Measurements from ENCODE around the gene PPFIBP2. TPM values are rescaled to one million over a fixed set of nuclear protein-coding genes. Genes with fewer than 3 reads are reported as not detected.

Gene PPFIBP2
- polyA plus RNA-seq, 2 of the 4 experiments (the other 2 are of a cell fraction) = 13.4 to 32.5 TPM

- Histone ChIP-seq H3K4me3 (no peak overlapping the region), H3K4me2 (no peak overlapping the region), H3K27ac (no peak overlapping the region), H3K9me3 (no peaks in the 10 kb centered on the region), H3K4me1 (no peaks in the 10 kb centered on the region)
- TF ChIP-seq FOSB (CRISPR knock-in tag; IDR thresholded peaks at IDR 0.05) (no peak), ZSCAN20 (CRISPR knock-in tag; IDR thresholded peaks at IDR 0.05) (no peak), KDM1A (IDR thresholded peaks at IDR 0.05; ENCODE audit: low read depth) (no peak), NPAS2 (CRISPR knock-in tag; IDR thresholded peaks at IDR 0.05; ENCODE audit: borderline replicate concordance) (no peak), HEYL (CRISPR knock-in tag; IDR thresholded peaks at IDR 0.05) (no peak), ATOH8 (CRISPR knock-in tag; IDR thresholded peaks at IDR 0.05; ENCODE audit: low read depth) (no peak), RNF2 (IDR thresholded peaks at IDR 0.05; ENCODE audit: borderline replicate concordance, low read depth) (no peak), EHMT2 (IDR thresholded peaks at IDR 0.05; ENCODE audit: low read depth) (no peak), FOXS1 (CRISPR knock-in tag; IDR thresholded peaks at IDR 0.05) (no peak)
- WGBS (ENCODE audit: missing lambda C conversion rate) = 49% methylated on average over 4 of the region's 4 CpGs
- CTCF ChIA-PET = interaction anchor here (1.1 to 2.4 kb wide), 3 partner anchors 11 to 394 kb away, joined by 3 to 10 read pairs (median 4); partner anchors contain the start of gene PPFIBP2
- no peak for ATAC-seq
- no peak for FAIRE-seq
- POLR2A ChIA-PET = no interaction called here
- no peak for DNase-seq (ENCODE audit: low read depth in 1 of 2, low spot score in 1 of 2)
Measured at GRCh38 chr11:7501894-7502293, 11.9 kb upstream of the PPFIBP2 start.

GRCh38 chr11:7506243-7506642, 7.6 kb upstream of the PPFIBP2 start:
- ChIA-PET POLR2A (no interaction called here), CTCF (interaction anchor here (2.1 kb wide), 1 partner anchor 160 kb away, joined by 10 read pairs; no protein-coding TSS in a partner anchor)
- Histone ChIP-seq H3K4me3 (no peak overlapping the region), H3K27ac (no peak overlapping the region), H3K9me3 (no peaks in the 10 kb centered on the region), H3K4me1 (no peaks in the 10 kb centered on the region), H3K4me2 (no peak overlapping the region)
- no peak for DNase-seq (ENCODE audit: low read depth in 1 of 2, low spot score in 1 of 2)
- TF ChIP-seq REST (IDR thresholded peaks at IDR 0.05) (no peak), ZC3H11A (IDR thresholded peaks at IDR 0.05) (no peak), MYC (IDR thresholded peaks at IDR 0.05; ENCODE audit: borderline replicate concordance, low read length) (no peak), RCOR1 (IDR thresholded peaks at IDR 0.05; ENCODE audit: low read depth, low read length) (no peak), SMC3 (IDR thresholded peaks at IDR 0.05) (no peak), CHD4 (IDR thresholded peaks at IDR 0.05; ENCODE audit: borderline replicate concordance) (no peak), FOXS1 (CRISPR knock-in tag; IDR thresholded peaks at IDR 0.05) (no peak), KDM1A (IDR thresholded peaks at IDR 0.05; ENCODE audit: low read depth) (no peak), FOSL2 (IDR thresholded peaks at IDR 0.05) (no peak), FOSL2 (CRISPR knock-in tag; IDR thresholded peaks at IDR 0.05) (no peak), EHMT2 (IDR thresholded peaks at IDR 0.05; ENCODE audit: low read depth) (no peak), HOXA7 (CRISPR knock-in tag; IDR thresholded peaks at IDR 0.05) (no peak), CEBPB (IDR thresholded peaks at IDR 0.05) (no peak)
- ATAC-seq = no peak
- WGBS (ENCODE audit: missing lambda C conversion rate) = 63% methylated on average over 3 of the region's 3 CpGs
- no peak for FAIRE-seq

GRCh38 chr11:7508087-7508486, 5.7 kb upstream of the PPFIBP2 start:
- DNase-seq (ENCODE audit: low read depth in 1 of 2, low spot score in 1 of 2) (no peak), FAIRE-seq (no peak), ATAC-seq (no peak)
- no peak for TF ChIP-seq CHD4 (IDR thresholded peaks at IDR 0.05; ENCODE audit: borderline replicate concordance)
- no peak for TF ChIP-seq HOXB13 (CRISPR knock-in tag; IDR thresholded peaks at IDR 0.05; ENCODE audit: low read depth)
- TF ChIP-seq ZFP36 (IDR thresholded peaks at IDR 0.05; ENCODE audit: borderline replicate concordance, partially characterized antibody) = no peak
- no peak for TF ChIP-seq MYC (IDR thresholded peaks at IDR 0.05; ENCODE audit: borderline replicate concordance, low read length)
- no peak for TF ChIP-seq ELK1 (IDR thresholded peaks at IDR 0.05; ENCODE audit: low read depth, low read length)
- TF ChIP-seq RAD21 (conservative IDR thresholded peaks at IDR 0.05 in 1 of 2, IDR thresholded peaks at IDR 0.05 in 1 of 2) = no peak
- TF ChIP-seq MAFK (IDR thresholded peaks at IDR 0.05; ENCODE audit: partially characterized antibody) = no peak
- no peak for TF ChIP-seq FOSB (CRISPR knock-in tag; IDR thresholded peaks at IDR 0.05)
- no peak for TF ChIP-seq HMGXB4 (CRISPR knock-in tag; IDR thresholded peaks at IDR 0.05; ENCODE audit: borderline replicate concordance)
- Histone ChIP-seq H3K4me3 (no peak overlapping the region), H3K9me3 (no peaks in the 10 kb centered on the region), H3K27ac (no peak overlapping the region), H3K4me2 (no peak overlapping the region), H3K4me1 (0 out of 3 replicates have a peak, but pooled peaks cover 6% of the 10 kb centered on the region)
- ChIA-PET POLR2A (no interaction called here), CTCF (interaction anchor here (0.9 to 2.3 kb wide), 5 partner anchors 64 to 410 kb away, joined by 4 to 12 read pairs (median 4); no protein-coding TSS in a partner anchor)
- 75% methylated on average over 3 of the region's 3 CpGs for WGBS (ENCODE audit: missing lambda C conversion rate)

Data from A549 (cell line).